Heart left ventricle (tissue), 16 donors: Measurements from ENCODE around the gene MYH14. TPM values are rescaled to one million over a fixed set of nuclear protein-coding genes. Genes with fewer than 3 reads are reported as not detected.

Source experiments
- ATAC-seq, 4 donors: fragments of 200-7000 bp; cut with Tn5 transposase; one replicate each; pipeline ENCODE4 v1.9.1; 2020 to 2022; ENCODE audit warnings: moderate library complexity in 4 of 4, mild to moderate bottlenecking in 3 of 4, moderate number of reproducible peaks in 1 of 4
- DNase-seq, 5 donors: peaks; one replicate each; pipeline ENCODE4 v3.0.0-alpha.2; 2020
- H3K27ac ChIP-seq, 12 donors: fragments of 200-600 bp; sonication (generic) in 4 of 12; one replicate each; pipeline versions ENCODE4 v1.5.0 to v1.8.0; 2016 to 2022; ENCODE audit warnings: mild to moderate bottlenecking in 2 of 12
- H3K27me3 ChIP-seq, 9 donors: fragments of 200-600 bp; sonication (generic) in 2 of 9; one replicate each; pipeline versions ENCODE4 v1.5.1 to v1.8.0; 2016 to 2022; ENCODE audit warnings: mild to moderate bottlenecking in 3 of 9
- H3K36me3 ChIP-seq, 9 donors: fragments of 200-600 bp; sonication (generic) in 2 of 9; one replicate each; pipeline versions ENCODE4 v1.5.0 to v1.8.0; 2018 to 2022; ENCODE audit warnings: mild to moderate bottlenecking in 2 of 9
- H3K4me1 ChIP-seq, 12 donors: fragments of 200-600 bp; sonication (generic) in 4 of 12; one replicate each; pipeline versions ENCODE4 v1.5.0 to v1.8.0; 2016 to 2022; ENCODE audit warnings: mild to moderate bottlenecking in 3 of 12
- H3K4me3 ChIP-seq, 12 donors: fragments of 200-600 bp; sonication (generic) in 4 of 12; one replicate each; pipeline versions ENCODE4 v1.5.0 to v1.8.0; 2017 to 2022; ENCODE audit warnings: mild to moderate bottlenecking in 9 of 12, moderate library complexity in 4 of 12
- H3K9me3 ChIP-seq, 12 donors: fragments of 200-600 bp; sonication (generic) in 4 of 12; one replicate each; pipeline versions ENCODE4 v1.5.0 to v1.8.0; 2016 to 2022; ENCODE audit warnings: mild to moderate bottlenecking in 1 of 12
- POLR2A ChIP-seq, 2 donors: fragments of 450-650 bp; IDR thresholded peaks; one replicate each; pipeline ENCODE4 v1.6.1; 2017; ENCODE audit warnings: antibody characterized with exemption in 2 of 2, mild to moderate bottlenecking in 2 of 2, moderate library complexity in 2 of 2
- WGBS, 4 donors: extraction: QIAGEN DNeasy Blood & Tissue Kit in 2 of 4; methylation state at CpG; one replicate each; pipeline versions ENCODE4 v1.1.5 to v1.1.7; 2013 to 2018; 5-methylcytosine and 5-hydroxymethylcytosine counted together
- intact Hi-C, 10 donors: fragments of 100-400 bp; cut with DNase I; formaldehyde crosslinking; loops; one replicate each; pipeline versions ENCODE4 v1.11.1 to v1.14.2; 2022
- polyA plus RNA-seq, 2 donors: library from polyadenylated mRNA; stranded (reverse); fragments of 200-250 nt; gene quantifications; one replicate each; pipeline ENCODE4 v1.2.3, GENCODE V29; 2013
- total RNA-seq, 9 donors: library from RNA; depleted of rRNA in 2 of 9; stranded (reverse); fragments of >200 nt in 2 of 9; fragmentation: NEBNext Ultra II Directional in 3 of 9; extraction: Animal tissue kit (Norgen Biotek cat#: 25700) in 3 of 9; gene quantifications; one replicate each; pipeline versions ENCODE4 v1.1.0 to v1.2.4, GENCODE V29; 2016 to 2023
- TF ChIP-seq, protein P1 (sequence below), 12 donors: fragments of 200-600 bp; sonication (generic) in 4 of 12; IDR thresholded peaks; one replicate each; pipeline versions ENCODE4 v1.5.0 to v1.8.0; 2018 to 2022; ENCODE audit warnings: antibody characterized with exemption in 12 of 12, mild to moderate bottlenecking in 5 of 12
- donor health status: ischemic (EF 13 %, LVEDD 7.1; RV severe dilation, severe dysfunction).
- donor health status: healthy with polysubstance abuse.
- donor health status: DM: no; HTN: yes; CAD: no.
- donor health status: DM: no; HTN: no; CAD: no.
- donor health status: ischemic (EF 25% LVEDD 6.9; RV normal size, moderate dysfunction).
- donor health status: ischemic (EF 25% LVEDD 5.7; RV mildly dilated, moderate dysfunction).
- donor health status: healthy.
- donor health status: DM: yes; HTN: yes; CAD: no.
- donor health status: ischemic (EF 35%, LVEDD 5.7; RV mildly dilated, moderate dysfunction).
- donor health status: nonischemic (EF 11% LVEDD 7.7; RV severe dilation, severe dysfunction).
- donor health status: DM: yes; HTN: yes; CAD: no.
- donor health status: PGD.
- donor health status: ischemic (EF 29% LVEDD 5.4; RV normal size, mild dysfunction).
- donor health status: nonischemic (EF 23%, LVEDD 6.1; RV moderate dilation, normal function).

Gene MYH14
- total and polyA plus RNA-seq, 11 donors = 45.8 to 132 (median 90.5) TPM

DNA sequence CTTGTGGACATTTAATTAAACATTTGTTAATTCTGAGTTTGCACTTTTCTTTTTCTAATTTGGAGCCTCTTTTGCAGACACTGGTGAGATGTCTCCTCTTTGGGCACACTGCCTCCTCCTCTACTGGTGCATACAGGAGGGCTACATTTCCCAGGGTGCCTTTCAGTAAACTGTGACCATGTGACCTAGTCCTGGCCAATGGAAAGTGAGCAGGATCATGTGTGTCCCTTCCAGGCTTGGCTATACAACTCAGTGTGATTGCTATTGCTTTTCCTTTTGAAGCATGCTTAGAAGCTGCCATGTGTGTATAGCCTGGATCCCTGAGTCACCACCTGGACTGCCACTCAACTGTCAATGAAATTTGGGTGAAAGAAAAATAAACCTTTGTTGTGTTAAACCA lies 44.8 kb upstream of the MYH14 start:
- TF ChIP-seq, protein P1, sequence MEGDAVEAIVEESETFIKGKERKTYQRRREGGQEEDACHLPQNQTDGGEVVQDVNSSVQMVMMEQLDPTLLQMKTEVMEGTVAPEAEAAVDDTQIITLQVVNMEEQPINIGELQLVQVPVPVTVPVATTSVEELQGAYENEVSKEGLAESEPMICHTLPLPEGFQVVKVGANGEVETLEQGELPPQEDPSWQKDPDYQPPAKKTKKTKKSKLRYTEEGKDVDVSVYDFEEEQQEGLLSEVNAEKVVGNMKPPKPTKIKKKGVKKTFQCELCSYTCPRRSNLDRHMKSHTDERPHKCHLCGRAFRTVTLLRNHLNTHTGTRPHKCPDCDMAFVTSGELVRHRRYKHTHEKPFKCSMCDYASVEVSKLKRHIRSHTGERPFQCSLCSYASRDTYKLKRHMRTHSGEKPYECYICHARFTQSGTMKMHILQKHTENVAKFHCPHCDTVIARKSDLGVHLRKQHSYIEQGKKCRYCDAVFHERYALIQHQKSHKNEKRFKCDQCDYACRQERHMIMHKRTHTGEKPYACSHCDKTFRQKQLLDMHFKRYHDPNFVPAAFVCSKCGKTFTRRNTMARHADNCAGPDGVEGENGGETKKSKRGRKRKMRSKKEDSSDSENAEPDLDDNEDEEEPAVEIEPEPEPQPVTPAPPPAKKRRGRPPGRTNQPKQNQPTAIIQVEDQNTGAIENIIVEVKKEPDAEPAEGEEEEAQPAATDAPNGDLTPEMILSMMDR (IDR thresholded peaks at IDR 0.05) = no peak
- no peak for TF ChIP-seq POLR2A (IDR thresholded peaks at IDR 0.05)
- H3K27ac ChIP-seq = no peak overlapping the region
- H3K4me3 ChIP-seq = no peak overlapping the region
- peaks cover 0 to 9% (median 0%) of the 10 kb centered on the region in 9 donors for H3K27me3 ChIP-seq
- H3K9me3 ChIP-seq = peaks cover 0 to 20% (median 5%) of the 10 kb centered on the region in 12 donors
- DNase-seq (no peak), ATAC-seq (no peak)
- intact Hi-C loops = no loop called here
- no peaks in the 10 kb centered on the region for H3K36me3 ChIP-seq
- peaks cover 0 to 4% (median 0%) of the 10 kb centered on the region in 12 donors for H3K4me1 ChIP-seq

DNA sequence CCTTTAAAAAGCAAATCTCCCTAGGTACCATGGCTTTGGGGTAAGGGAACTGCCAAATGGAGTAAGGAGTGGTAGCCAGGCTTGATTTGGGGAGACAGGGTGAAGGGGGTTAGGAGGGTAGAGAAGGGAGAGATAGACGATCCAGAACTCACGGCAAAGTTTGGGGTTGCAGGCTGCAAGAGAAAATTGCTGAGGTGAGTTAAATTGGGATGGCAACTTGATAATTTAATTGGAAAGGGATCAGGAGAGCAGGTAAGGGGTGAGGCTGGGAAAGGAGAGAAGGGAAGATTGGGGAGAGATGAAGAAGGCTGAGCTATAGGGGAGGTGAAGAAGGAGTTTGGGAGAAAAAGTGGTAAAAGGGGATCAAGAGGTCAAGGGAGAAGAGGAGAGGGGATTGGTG lies 44.3 kb upstream of the MYH14 start:
- TF ChIP-seq, protein P1 (IDR thresholded peaks at IDR 0.05) = no peak
- TF ChIP-seq POLR2A (IDR thresholded peaks at IDR 0.05) = no peak
- no peak for DNase-seq
- Histone ChIP-seq H3K27me3 (peaks cover 0 to 11% (median 0%) of the 10 kb centered on the region in 9 donors), H3K36me3 (no peaks in the 10 kb centered on the region), H3K4me1 (peaks cover 0 to 4% (median 0%) of the 10 kb centered on the region in 12 donors), H3K4me3 (no peak overlapping the region), H3K27ac (no peak overlapping the region), H3K9me3 (peaks cover 0 to 20% (median 5%) of the 10 kb centered on the region in 12 donors)
- 89 to 94% (median 91%) methylated on average over 2 of the region's 2 CpGs for WGBS, 4 donors
- intact Hi-C loops = no loop called here
- no peak for ATAC-seq

DNA sequence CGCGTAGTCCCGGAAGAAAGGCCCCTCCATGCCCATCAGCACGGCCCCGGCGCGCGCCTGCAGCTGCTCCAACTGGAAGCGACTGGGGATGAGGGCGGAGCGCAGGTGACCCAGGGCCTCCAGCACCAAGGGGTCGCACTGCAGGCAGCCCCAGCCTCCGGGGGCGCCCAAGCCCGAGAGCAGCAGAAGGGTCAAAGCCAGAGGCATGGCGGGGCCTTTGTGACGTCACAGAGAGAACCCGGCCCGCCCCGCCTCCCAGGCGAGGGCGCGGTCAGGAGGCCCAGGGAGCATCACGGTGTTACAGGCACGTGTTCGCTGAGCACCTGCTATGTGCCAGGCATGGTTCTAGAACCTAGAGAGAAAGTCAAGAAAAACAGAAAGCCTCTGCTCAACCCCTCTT lies 40.4 kb upstream of the MYH14 start, which contains the start of gene IZUMO2:
TSS of gene IZUMO2 (minus strand) at position 294 of the 400 bp plus-strand sequence. CDS start at position 207, 87 bp downstream.
- Histone ChIP-seq H3K4me1 (peaks cover 0 to 4% (median 0%) of the 10 kb centered on the region in 12 donors), H3K27me3 (peaks cover 0 to 22% (median 3%) of the 10 kb centered on the region in 9 donors), H3K4me3 (no peak within 1 kb of the TSS), H3K9me3 (peaks cover 0 to 17% (median 5%) of the 10 kb centered on the region in 12 donors), H3K36me3 (no peaks in the 10 kb centered on the region), H3K27ac (no peak within 1 kb of the TSS)
- intact Hi-C loops = loop anchor here in 1 of 10 donors (10.0 kb wide), 1 partner anchor 82 kb away; no protein-coding TSS in a partner anchor
- TF ChIP-seq, protein P1 (IDR thresholded peaks at IDR 0.05) = no peak
- TF ChIP-seq POLR2A (IDR thresholded peaks at IDR 0.05) = no peak
- DNase-seq (no peak), ATAC-seq (no peak)
- WGBS, 4 donors = 11 to 17% (median 14%) methylated on average over 26 of the region's 26 CpGs

DNA sequence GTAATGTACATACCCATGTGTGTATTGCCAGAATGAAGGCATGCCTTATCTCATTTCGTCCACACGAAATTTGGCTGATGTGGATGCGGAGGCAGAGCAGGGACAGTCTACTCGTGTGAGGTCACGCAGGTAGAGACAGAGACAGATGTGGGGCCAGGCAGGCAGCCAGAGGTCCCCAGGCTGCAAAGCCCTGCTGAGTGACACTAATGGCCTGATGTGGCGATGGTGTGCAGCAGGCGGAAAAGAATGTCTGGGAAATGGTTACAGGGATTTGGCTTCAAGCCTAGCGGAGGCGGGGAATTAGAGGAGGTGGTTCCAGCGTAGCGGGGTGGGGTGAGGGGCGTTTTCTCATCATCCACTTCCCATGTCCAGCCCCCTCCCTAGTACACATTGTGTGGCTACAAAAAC lies 36.1 kb upstream of the MYH14 start:
- 41 to 49% (median 45%) methylated on average over 12 of the region's 12 CpGs for WGBS, 4 donors
- no peak overlapping the region for H3K27ac ChIP-seq
- peaks cover 0 to 25% (median 3%) of the 10 kb centered on the region in 9 donors for H3K27me3 ChIP-seq
- TF ChIP-seq POLR2A (IDR thresholded peaks at IDR 0.05) = no peak
- TF ChIP-seq, protein P1 (IDR thresholded peaks at IDR 0.05) = no peak
- no peak overlapping the region for H3K4me3 ChIP-seq
- H3K4me1 ChIP-seq = peaks cover 0 to 4% (median 0%) of the 10 kb centered on the region in 12 donors
- H3K9me3 ChIP-seq = no peaks in the 10 kb centered on the region
- DNase-seq = no peak
- no peak for ATAC-seq
- intact Hi-C loops = loop anchor here in 1 of 10 donors (5.0 to 10.0 kb wide), 2 partner anchors 77 to 160 kb away; partner anchors contain the start of gene KCNC3
- H3K36me3 ChIP-seq = no peaks in the 10 kb centered on the region
